ENCODE results near the gene DCST2.

DCST2 gene

DNA sequence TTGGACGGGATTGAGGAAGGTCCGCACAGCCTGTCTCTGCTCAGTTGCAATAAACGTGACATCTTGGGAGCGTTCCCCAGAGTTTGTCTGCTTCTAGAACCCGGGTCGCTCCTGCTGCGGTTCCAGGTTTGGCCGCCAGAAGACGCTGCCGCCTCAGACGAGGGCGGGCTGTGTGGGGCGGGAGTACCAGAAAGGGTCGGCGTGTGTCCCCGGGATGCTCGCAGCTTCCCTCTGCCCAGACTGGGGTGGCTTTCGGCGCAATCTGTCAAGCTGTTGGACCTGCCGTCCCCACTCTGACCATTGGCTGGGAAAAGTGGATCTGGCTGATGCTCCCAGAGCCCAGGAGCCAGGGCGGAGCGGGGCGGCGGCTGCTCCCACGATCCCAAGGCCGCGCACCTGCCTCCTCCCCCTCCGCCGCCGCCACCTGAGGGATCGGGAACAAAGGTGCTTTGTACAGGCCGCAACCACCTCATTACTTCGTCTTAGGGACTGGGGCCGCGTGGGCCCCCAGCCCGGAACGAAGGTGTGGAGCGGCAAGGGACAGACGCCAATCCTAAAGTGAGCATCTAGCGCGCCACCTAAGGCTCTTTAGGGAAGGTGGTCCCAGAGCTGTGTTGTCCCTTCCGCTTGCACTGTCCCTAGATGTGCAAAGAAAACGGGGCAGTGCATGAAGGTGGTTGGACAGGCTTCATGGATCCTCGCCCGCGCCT, 29.3 kb upstream of the DCST2 start:
- TF ChIP-seq CTCF (IDR thresholded peaks at IDR 0.05; ENCODE audit: low read depth, low read length, missing control alignments) = peak; percentile 64
- no peak for DNase-seq (ENCODE audit: extremely low read depth, low read depth)
- peak overlapping the region; percentile 55 for H3K4me3 ChIP-seq (replicated peaks; ENCODE audit: low read depth, low read length)

DNA sequence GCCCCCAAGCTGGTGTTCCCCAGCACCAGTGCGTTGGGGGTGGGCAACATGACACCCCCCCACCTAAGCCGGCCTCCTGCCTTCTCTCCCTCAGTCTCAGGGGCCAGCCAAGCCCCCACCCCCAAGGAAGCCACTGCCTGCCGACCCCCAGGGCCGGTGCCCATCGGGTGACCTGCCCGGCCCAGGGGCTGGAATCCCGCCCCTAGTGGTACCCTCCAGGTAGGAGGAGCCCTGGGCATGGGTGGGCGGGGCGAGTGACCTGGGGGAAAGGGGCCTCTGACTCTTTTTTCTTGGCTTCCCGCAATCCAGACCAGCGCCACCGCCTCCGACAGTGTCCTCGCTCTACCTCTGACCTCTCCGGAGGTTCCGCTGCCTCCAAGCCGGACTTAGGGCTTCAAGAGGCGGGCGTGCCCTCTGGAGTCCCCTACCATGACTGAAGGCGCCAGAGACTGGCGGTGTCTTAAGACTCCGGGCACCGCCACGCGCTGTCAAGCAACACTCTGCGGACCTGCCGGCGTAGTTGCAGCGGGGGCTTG, 28.6 kb upstream of the DCST2 start:
- no peak for TF ChIP-seq CTCF (IDR thresholded peaks at IDR 0.05; ENCODE audit: low read depth, low read length, missing control alignments)
- DNase-seq (ENCODE audit: extremely low read depth, low read depth) = no peak
- no peak overlapping the region for H3K4me3 ChIP-seq (replicated peaks; ENCODE audit: low read depth, low read length)

DNA sequence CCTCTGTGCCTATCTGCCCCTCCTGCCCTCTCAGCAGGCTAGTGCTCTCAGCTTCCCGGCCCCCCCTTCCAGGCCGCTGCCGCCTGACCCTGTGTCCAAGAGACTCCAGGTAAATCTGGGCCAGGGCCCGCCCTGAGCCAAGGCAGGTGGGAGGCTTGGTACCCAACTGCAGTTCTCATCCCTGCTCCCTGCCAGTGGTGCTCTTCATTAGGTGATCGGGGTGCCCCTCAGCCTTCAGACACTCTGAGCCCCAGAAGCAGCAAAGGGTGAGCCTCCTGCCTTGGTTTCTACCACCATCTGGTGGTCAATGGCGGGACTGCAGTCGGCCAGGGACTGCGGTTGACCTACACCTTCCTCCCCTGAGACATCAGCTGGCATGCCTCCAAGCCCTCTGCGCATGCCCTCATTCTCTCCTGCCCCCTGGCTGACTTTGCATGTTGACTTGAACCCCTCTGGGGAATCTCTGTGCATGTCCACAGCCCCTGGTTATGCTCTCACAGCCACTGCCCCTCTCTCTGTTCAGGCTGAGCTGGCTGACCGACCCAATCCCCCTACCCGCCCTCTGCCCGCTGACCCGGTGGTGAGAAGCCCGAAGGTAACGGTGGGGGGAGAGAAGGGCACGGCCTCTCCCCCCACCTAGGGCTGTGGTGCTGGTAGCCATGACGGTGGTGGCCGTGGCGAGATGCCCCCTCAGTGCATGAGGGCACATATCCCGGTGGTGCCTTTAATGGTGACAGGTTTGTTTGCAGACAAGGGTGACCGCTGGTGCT, 28.0 kb upstream of the DCST2 start:
- no peak overlapping the region for H3K4me3 ChIP-seq (replicated peaks; ENCODE audit: low read depth, low read length)
- DNase-seq (ENCODE audit: extremely low read depth, low read depth) = no peak
- TF ChIP-seq CTCF (IDR thresholded peaks at IDR 0.05; ENCODE audit: low read depth, low read length, missing control alignments) = peak; percentile 99

GRCh38 chr1:155060736-155061135, 27.2 kb upstream of the DCST2 start:
- no peak overlapping the region for H3K4me3 ChIP-seq (replicated peaks; ENCODE audit: low read depth, low read length)
- no peak for TF ChIP-seq CTCF (IDR thresholded peaks at IDR 0.05; ENCODE audit: low read depth, low read length, missing control alignments)
- no peak for DNase-seq (ENCODE audit: extremely low read depth, low read depth)

DNA sequence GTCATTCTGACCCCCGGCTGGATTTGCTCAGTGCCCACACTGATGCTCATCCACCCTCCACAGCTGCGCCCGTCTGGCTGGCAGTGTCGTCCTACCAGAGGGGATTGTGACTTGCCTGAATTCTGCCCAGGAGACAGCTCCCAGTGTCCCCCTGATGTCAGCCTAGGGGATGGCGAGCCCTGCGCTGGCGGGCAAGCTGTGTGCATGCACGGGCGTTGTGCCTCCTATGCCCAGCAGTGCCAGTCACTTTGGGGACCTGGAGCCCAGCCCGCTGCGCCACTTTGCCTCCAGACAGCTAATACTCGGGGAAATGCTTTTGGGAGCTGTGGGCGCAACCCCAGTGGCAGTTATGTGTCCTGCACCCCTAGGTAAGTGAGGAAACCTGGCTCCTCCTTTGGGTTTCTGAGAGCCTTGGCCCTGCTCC, 24.2 kb upstream of the DCST2 start:
- H3K4me3 ChIP-seq (replicated peaks; ENCODE audit: low read depth, low read length) = no peak overlapping the region
- no peak for DNase-seq (ENCODE audit: extremely low read depth, low read depth)
- TF ChIP-seq CTCF (IDR thresholded peaks at IDR 0.05; ENCODE audit: low read depth, low read length, missing control alignments) = peak; percentile 3

DNA sequence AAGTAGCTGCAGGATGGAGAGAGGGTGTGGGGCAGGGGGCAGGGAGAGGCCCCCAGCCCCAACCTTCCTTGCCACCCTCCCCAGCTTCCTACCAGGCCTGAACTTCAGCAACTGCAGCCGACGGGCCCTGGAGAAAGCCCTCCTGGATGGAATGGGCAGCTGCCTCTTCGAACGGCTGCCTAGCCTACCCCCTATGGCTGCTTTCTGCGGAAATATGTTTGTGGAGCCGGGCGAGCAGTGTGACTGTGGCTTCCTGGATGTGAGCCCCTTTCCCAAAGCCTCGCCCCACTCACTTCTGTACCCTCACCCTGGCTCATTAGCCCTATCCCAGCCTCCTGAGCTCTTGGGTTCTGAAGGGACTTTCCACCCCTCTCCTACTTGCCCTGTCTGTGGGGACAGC, 23.5 kb upstream of the DCST2 start:
- no peak overlapping the region for H3K4me3 ChIP-seq (replicated peaks; ENCODE audit: low read depth, low read length)
- no peak for TF ChIP-seq CTCF (IDR thresholded peaks at IDR 0.05; ENCODE audit: low read depth, low read length, missing control alignments)
- DNase-seq (ENCODE audit: extremely low read depth, low read depth) = no peak
